T-helper 2 cell treated with Interferon-gamma antibody and Interleukin-4, amounts not matched to agents 5 μg/mL and 100 μg/mL, for 36 hours (primary cell): Measurements from ENCODE around the gene GCLM.
A peak's percentile ranks its signal among the peaks of the same experiment; 100 is the strongest.

Experiments
- DNase-seq: peaks from one replicate; pipeline ENCODE4 v3.0.0; 2021; ENCODE audit warnings: low spot score
- H3K27ac Mint-ChIP-seq: one replicate; pipeline ENCODE4 v1.8.0; 2021; ENCODE audit warnings: mild to moderate bottlenecking, mixed read lengths
- H3K27me3 Mint-ChIP-seq: one replicate; pipeline ENCODE4 v1.8.0; 2021; ENCODE audit warnings: low read depth, mixed read lengths
- H3K36me3 Mint-ChIP-seq: one replicate; pipeline ENCODE4 v1.8.0; 2021; ENCODE audit warnings: low read depth, mixed read lengths
- H3K4me1 Mint-ChIP-seq: one replicate; pipeline ENCODE4 v1.8.0; 2021; ENCODE audit warnings: low read depth, mixed read lengths
- H3K4me3 Mint-ChIP-seq: one replicate; pipeline ENCODE4 v1.8.0; 2022; ENCODE audit warnings: mild to moderate bottlenecking, moderate library complexity, mixed read lengths
- H3K9me3 Mint-ChIP-seq: one replicate; pipeline ENCODE4 v1.8.0; 2021; ENCODE audit warnings: mixed read lengths

Gene GCLM

DNA sequence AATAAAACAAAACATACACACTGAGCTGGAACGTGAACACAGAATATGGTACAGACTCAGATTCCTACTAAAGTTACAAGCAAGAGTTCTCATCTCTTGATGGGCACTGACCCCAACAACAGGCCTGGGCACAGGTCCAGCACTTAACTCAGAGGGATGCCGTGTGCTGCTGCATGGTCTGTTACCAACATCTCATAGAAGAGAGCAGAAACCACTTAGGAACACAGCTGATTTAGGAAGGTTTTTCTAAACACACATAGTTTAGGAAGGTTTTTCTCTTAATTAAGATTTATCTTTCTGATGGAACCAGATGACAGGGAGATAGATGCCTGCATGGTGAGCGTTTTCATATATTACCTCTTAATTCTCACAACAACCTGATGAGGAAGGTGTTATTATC, 1.5 kb downstream of the GCLM start:
- peaks cover 5% of the 10 kb centered on the region for H3K9me3 Mint-ChIP-seq
- H3K27ac Mint-ChIP-seq, result peak overlapping the region; percentile 20
- DNase-seq, result no peak
- peak overlapping the region; percentile 85 for H3K4me3 Mint-ChIP-seq
- peaks cover 8% of the 10 kb centered on the region for H3K36me3 Mint-ChIP-seq
- peaks cover 41% of the 10 kb centered on the region for H3K4me1 Mint-ChIP-seq
- peaks cover 11% of the 10 kb centered on the region for H3K27me3 Mint-ChIP-seq

DNA sequence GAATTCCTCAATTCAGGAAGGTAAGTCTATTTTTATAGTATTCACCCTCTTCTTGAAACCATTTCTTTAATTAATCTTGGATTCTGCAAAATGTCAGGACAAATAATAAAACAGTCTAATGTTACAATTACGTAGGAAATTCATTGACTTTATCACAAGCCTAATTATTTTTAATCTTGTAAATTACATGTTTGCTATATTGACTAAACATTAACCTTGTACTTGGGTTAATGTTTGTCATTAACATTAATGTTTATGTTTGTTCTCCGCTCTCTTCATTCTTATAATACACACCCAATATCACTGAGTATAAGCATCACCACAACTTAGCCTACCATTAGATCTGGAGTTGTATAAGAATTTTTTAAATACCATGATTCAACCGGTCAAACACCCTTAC, 2.8 kb downstream of the GCLM start:
- DNase-seq, result no peak
- Mint-ChIP-seq H3K27ac (no peak overlapping the region), H3K4me1 (peaks cover 45% of the 10 kb centered on the region), H3K36me3 (peaks cover 6% of the 10 kb centered on the region), H3K9me3 (peaks cover 5% of the 10 kb centered on the region), H3K4me3 (no peak overlapping the region), H3K27me3 (peaks cover 2% of the 10 kb centered on the region)

DNA sequence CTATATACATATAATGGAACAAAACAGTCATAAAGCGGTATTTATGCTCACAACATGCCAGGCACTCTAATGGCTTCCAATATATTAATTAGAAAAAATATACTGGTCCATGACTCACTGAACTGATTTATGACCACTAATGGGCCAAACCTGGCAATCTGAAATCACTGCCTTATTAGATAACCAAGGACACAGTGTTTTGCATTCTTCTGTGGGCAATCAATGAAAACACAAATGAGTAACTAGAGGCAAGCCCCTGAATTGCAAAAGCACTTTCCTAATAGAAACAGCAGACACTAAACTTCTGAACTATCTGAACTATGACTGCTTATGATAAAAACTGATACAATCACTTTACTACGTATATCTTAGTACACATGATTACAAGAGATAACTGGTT, 3.5 kb downstream of the GCLM start:
- no peak for DNase-seq
- Mint-ChIP-seq H3K27me3 (no peaks in the 10 kb centered on the region), H3K9me3 (peaks cover 5% of the 10 kb centered on the region), H3K27ac (no peak overlapping the region), H3K4me1 (peaks cover 43% of the 10 kb centered on the region), H3K4me3 (no peak overlapping the region), H3K36me3 (peaks cover 10% of the 10 kb centered on the region)

DNA sequence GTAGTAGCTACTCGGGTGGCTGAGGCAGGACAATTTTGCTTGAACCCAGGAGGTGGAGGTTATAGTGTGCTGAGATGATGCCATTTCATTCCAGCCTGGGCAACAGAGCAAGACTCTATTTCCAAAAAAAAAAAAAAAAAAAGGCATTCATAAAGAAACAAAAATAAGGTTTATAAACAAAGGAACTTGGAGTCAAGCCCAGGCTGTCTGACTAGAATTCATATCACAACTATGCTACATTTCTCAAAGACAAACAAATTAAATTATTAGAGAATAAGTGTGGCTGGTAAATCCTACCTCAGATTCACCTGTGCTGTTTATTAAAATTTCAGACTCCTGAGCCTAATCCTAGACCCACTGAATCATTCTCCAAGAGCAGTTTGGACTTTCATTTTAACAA, 4.2 kb downstream of the GCLM start:
- H3K4me1 Mint-ChIP-seq, result peaks cover 42% of the 10 kb centered on the region
- peaks cover 2% of the 10 kb centered on the region for H3K9me3 Mint-ChIP-seq
- peak overlapping the region; percentile 46 for H3K4me3 Mint-ChIP-seq
- H3K27ac Mint-ChIP-seq, result peak overlapping the region; percentile 43
- no peaks in the 10 kb centered on the region for H3K27me3 Mint-ChIP-seq
- DNase-seq, result no peak
- peaks cover 12% of the 10 kb centered on the region for H3K36me3 Mint-ChIP-seq

DNA sequence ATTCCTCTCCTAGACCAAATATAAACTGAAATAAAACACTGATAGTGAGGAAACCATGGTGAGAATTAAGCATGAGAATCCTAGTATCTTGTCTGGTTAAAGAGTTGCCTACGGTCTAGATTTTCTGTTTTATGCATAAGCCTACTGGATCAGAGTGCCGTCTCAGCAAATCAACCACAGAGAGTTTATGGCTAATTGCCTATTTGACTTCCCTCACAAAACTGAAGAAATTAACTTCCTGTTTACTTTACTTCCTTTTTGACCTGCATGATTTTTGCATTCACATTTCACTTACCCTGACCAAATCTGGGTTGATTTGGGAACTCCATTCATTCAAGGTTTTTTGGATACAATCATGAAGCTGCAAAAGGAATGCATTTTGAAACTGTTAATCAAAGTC, 5.0 kb downstream of the GCLM start:
- no peaks in the 10 kb centered on the region for H3K27me3 Mint-ChIP-seq
- no peak for DNase-seq
- H3K27ac Mint-ChIP-seq, result peak overlapping the region; percentile 77
- peaks cover 13% of the 10 kb centered on the region for H3K36me3 Mint-ChIP-seq
- peak overlapping the region; percentile 46 for H3K4me3 Mint-ChIP-seq
- H3K4me1 Mint-ChIP-seq, result peaks cover 43% of the 10 kb centered on the region
- H3K9me3 Mint-ChIP-seq, result no peaks in the 10 kb centered on the region

DNA sequence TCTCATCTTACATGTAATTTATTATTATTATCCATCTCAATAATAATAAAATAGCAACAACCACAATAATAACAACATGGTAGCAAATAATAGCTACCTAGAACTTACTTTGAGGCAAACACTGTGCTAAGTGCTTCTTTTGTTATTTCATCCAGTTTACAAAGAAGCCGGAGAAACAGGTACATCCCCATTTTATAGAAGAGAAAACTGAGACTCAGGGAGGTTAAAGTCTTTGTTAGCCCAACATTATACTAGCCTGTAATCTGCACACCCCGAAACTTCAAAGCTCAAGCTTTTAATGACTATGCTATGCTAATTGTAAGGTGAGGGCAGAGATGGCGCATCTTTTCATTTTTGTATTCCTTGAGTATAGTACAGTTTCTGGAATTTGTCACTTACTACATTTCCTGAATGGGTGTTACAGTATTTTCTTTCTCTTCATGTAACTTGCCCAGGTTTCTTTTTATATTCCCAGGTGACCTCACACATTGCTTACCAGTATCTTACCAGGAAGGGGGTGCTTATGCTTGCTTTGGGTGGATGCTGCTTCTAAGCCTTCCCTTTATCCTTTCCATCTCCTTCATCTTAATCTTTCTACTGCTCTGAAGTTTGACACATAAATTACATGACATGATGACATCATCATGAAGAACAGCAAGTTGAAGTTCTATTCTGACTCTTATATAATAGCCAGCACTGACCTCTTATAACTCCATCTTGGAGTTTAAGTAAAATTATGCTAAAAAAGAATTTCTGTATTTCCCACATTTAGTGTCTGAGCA, 8.3 kb downstream of the GCLM start:
- H3K36me3 Mint-ChIP-seq, result peaks cover 20% of the 10 kb centered on the region
- H3K4me3 Mint-ChIP-seq, result no peak overlapping the region
- H3K9me3 Mint-ChIP-seq, result no peaks in the 10 kb centered on the region
- H3K4me1 Mint-ChIP-seq, result peaks cover 27% of the 10 kb centered on the region
- H3K27ac Mint-ChIP-seq, result no peak overlapping the region
- DNase-seq, result no peak
- H3K27me3 Mint-ChIP-seq, result no peaks in the 10 kb centered on the region

DNA sequence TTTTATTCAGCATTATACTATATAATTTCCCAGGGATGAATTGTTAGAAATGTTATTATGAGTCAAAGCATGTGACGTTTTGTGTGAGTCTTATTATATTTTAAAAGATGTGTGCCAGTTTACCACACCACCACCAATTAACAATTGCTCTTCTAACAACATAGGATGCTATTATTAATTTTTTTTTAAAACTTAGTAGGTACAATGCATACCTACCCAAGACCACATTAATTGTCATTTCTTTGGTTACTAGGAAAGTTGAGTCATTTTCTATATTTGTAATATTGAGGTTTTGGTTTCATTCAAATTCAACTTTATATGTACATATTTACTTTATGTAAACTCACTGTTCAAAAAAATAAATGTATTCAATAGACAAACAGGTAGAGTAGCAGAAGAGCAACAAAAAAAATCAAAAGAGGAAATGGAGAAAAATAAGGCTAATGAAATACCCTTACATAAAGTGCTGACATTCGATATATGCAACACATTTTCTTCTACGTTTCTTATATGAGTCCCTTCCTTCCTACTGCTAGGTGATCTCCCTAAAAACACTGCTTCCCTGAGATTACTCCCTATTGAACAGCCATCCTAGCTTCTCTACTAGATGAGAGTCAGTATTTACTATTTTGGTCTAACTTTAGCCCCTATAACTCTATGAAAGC, 9.6 kb downstream of the GCLM start:
- Mint-ChIP-seq H3K4me3 (no peak overlapping the region), H3K27me3 (no peaks in the 10 kb centered on the region), H3K27ac (no peak overlapping the region), H3K36me3 (peaks cover 23% of the 10 kb centered on the region), H3K9me3 (no peaks in the 10 kb centered on the region), H3K4me1 (peaks cover 21% of the 10 kb centered on the region)
- DNase-seq, result no peak

DNA sequence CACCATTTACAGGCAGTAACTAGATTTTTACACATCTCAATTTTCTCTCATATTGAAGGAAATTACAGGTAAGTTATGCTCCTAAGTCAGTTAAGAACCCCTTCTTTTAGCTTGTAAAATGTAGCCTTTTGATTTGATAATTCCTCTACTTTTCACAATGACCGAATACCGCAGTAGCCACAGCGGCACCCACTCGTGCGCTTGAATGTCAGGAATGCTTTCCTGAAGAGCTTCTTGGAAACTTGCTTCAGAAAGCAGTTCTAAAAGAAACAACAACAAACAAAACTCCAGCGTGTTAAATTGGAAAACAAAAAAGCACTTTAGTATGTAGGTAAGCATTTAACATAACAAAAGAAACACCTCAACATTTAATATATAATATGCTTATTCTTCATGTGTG, 20.3 kb downstream of the GCLM start:
- H3K4me3 Mint-ChIP-seq, result no peak overlapping the region
- no peaks in the 10 kb centered on the region for H3K27me3 Mint-ChIP-seq
- DNase-seq, result no peak
- no peaks in the 10 kb centered on the region for H3K9me3 Mint-ChIP-seq
- H3K4me1 Mint-ChIP-seq, result no peaks in the 10 kb centered on the region
- H3K36me3 Mint-ChIP-seq, result peaks cover 18% of the 10 kb centered on the region
- H3K27ac Mint-ChIP-seq, result no peak overlapping the region

DNA sequence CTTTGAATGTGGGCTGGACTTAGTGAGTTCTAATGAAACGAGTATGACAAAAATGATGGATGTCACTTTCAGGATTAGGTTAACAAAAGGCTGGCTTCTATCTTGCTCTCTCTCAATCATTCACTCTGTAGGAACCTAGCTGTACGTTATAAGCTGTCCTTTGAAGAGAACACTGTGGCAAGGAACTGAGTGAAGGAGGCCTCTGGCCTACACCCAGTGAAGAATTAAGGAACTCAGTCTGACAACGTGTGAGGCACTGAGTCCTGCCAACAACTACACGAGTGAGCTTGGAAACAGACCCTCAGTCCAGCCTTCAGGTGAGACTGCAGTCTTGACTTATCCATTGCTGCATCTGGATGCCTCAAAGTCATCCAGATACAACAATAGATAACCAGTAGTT, 27.0 kb downstream of the GCLM start:
- no peaks in the 10 kb centered on the region for H3K27me3 Mint-ChIP-seq
- peaks cover 23% of the 10 kb centered on the region for H3K4me1 Mint-ChIP-seq
- H3K27ac Mint-ChIP-seq, result no peak overlapping the region
- H3K36me3 Mint-ChIP-seq, result peaks cover 18% of the 10 kb centered on the region
- no peak for DNase-seq
- H3K4me3 Mint-ChIP-seq, result no peak overlapping the region
- H3K9me3 Mint-ChIP-seq, result no peaks in the 10 kb centered on the region

DNA sequence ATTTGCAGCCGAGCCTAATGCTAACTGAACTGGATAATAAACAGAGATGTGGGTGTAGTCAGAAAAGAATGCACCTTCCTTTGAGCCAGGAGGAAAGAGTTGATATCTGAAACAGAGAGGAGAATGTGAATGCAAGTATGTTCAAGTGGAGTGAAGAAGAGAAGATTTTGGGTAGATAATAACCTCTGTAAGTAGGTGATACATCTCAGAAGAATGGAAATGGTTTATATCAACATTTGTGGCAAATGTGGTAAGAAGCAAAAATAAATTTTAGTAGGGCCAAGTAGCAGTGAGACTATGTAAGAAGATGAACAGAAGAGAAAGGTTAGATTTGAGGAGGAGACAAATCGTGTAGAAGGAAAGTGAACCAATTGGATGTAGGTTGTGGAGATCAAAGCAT, 28.5 kb downstream of the GCLM start:
- Mint-ChIP-seq H3K4me3 (no peak overlapping the region), H3K36me3 (peaks cover 28% of the 10 kb centered on the region), H3K27ac (no peak overlapping the region), H3K27me3 (no peaks in the 10 kb centered on the region), H3K9me3 (no peaks in the 10 kb centered on the region), H3K4me1 (peaks cover 34% of the 10 kb centered on the region)
- DNase-seq, result no peak

DNA sequence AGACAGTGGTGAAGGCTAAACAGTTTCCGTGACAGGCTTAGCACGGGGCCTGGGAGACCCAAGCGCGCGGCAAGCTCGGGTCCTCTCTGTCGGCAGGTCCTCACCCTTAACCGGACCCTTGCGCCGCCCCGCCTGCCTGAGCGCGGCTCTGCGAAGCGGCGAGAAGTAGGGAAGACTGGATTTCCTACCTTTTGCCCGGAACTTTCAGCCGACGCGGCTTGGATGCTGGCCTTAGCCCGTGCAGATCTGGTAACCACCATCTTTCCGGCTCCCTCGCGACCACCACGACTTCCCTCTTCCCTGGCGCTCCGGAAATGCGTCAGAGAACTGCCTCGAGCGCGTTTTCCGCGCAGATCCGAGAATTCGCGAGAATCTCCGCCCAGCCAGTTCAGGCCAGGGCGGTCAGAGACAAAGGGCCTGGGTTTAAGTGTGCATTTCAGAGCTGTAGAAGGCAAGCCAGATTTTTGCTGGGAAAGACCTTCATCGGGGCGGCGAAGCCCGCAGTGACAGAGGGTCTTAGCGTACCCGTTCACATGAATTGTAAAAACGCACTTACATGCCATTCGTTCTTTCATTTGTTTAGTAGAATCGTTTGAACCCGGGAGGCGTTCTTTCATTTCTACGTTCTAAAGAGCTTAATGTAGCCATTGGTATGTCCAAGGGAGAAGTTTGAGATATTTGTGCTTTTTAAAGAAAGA, 30.2 kb downstream of the GCLM start, which contains the start of gene DNTTIP2:
DNTTIP2 (minus strand) TSS at position 318 of the 698 bp plus-strand sequence; CDS start at position 260, 58 bp downstream.
- Mint-ChIP-seq H3K36me3 (peaks cover 43% of the 10 kb centered on the region), H3K27me3 (no peaks in the 10 kb centered on the region), H3K9me3 (no peaks in the 10 kb centered on the region), H3K4me3 (peak within 1 kb of the TSS; percentile 93), H3K4me1 (peaks cover 38% of the 10 kb centered on the region), H3K27ac (peak within 1 kb of the TSS; percentile 97)
- peak; percentile 89 for DNase-seq

DNA sequence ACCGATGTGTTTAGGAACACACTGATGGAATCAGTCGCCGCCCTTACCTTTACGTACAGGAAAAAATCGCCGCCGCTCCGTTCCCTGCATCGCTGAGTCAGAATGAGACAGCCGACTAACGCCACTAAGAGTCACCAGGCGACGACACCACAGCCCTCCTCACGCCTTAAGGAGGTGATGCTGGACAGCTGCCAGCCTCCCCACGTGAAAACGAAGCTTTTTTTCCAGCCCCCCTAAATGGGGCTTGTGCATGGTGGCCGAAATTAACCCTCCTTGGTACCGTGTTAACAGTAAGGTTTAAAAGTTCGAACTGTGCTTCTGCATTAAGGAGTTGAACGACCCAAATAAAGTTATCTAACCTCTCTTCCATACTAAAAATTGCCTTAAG, 30.7 kb downstream of the GCLM start:
- no peaks in the 10 kb centered on the region for H3K27me3 Mint-ChIP-seq
- peak; percentile 65 for DNase-seq
- no peaks in the 10 kb centered on the region for H3K9me3 Mint-ChIP-seq
- peaks cover 38% of the 10 kb centered on the region for H3K4me1 Mint-ChIP-seq
- peak overlapping the region; percentile 93 for H3K4me3 Mint-ChIP-seq
- H3K36me3 Mint-ChIP-seq, result peaks cover 46% of the 10 kb centered on the region
- H3K27ac Mint-ChIP-seq, result peak overlapping the region; percentile 97

DNA sequence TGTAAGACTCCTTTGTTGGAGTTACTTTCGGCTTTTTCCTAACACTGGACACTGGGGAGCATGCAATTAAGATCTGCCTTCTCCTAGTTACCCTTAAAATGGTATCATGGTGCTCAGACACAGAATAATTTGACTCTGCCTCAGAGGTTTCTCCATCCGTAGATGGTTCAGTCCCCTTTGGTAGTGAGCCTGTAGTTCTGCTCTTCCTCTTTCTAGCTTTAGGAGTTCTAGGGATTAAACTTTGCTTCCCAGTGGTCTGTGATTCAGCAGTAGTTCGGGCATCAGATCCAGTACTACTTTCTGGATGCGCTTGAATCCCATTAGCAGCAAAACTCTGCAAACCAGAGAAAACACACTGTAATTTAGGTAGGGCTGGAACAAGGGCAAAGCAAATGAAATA, 31.7 kb downstream of the GCLM start:
- H3K9me3 Mint-ChIP-seq, result no peaks in the 10 kb centered on the region
- H3K4me1 Mint-ChIP-seq, result peaks cover 35% of the 10 kb centered on the region
- no peaks in the 10 kb centered on the region for H3K27me3 Mint-ChIP-seq
- H3K36me3 Mint-ChIP-seq, result peaks cover 42% of the 10 kb centered on the region
- DNase-seq, result no peak
- H3K4me3 Mint-ChIP-seq, result peak overlapping the region; percentile 93
- peak overlapping the region; percentile 34 for H3K27ac Mint-ChIP-seq

DNA sequence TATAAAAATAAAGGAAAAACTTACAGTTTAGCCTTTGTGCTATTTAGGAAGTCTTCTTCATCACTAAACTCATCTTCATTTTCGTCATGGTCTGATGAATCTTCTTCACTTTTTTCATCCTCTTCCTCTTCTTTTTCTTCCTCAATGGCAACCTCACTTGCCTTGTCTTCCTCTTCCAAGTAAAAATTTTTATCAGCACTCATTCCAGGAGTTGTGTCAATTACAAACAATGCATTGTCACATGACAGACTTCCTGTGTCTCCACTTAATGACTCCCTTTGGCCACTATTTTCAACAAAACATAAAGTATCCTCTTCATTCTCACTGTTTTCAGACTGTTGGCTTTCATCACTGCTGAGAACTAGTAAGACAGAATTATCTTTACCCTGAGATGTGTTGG, 33.0 kb downstream of the GCLM start:
- Mint-ChIP-seq H3K9me3 (no peaks in the 10 kb centered on the region), H3K27me3 (no peaks in the 10 kb centered on the region), H3K36me3 (peaks cover 54% of the 10 kb centered on the region), H3K4me1 (peaks cover 35% of the 10 kb centered on the region), H3K27ac (peak overlapping the region; percentile 34), H3K4me3 (peak overlapping the region; percentile 93)
- no peak for DNase-seq
